Activated CD4-positive, alpha-beta T cell treated with anti-CD3 and anti-CD28 coated beads, Interleukin-2, amount 50 U/mL, for 16 hours (primary cell): Measurements from ENCODE around the gene LFNG.
"Not testable (repeated sequence)": the region's sequence is repeated elsewhere in the genome, so short reads cannot be mapped to it uniquely, and the experiment has no call there.

Source experiments
- DNase-seq: peaks from one replicate; pipeline ENCODE4 v3.0.0-alpha.2; 2020

The LFNG gene

GRCh38 chr7:2531796-2532110 lies 12.2 kb downstream of the LFNG start:
- not testable (repeated sequence) for DNase-seq

- DNase-seq: not testable (repeated sequence)
Observed at GRCh38 chr7:2532199-2532772, 12.7 kb downstream of the LFNG start.

- DNase-seq: not testable (repeated sequence)
Observed at GRCh38 chr7:2532816-2533215, 13.2 kb downstream of the LFNG start.

GRCh38 chr7:2533566-2533965 lies 14.0 kb downstream of the LFNG start:
- not testable (repeated sequence) for DNase-seq

GRCh38 chr7:2534214-2534613 lies 14.6 kb downstream of the LFNG start:
- not testable (repeated sequence) for DNase-seq

- not testable (repeated sequence) for DNase-seq
Observed at GRCh38 chr7:2535872-2536627, 16.5 kb downstream of the LFNG start.

- no peak for DNase-seq
Observed at GRCh38 chr7:2537981-2538851, 18.6 kb downstream of the LFNG start.

- DNase-seq: no peak
Observed at GRCh38 chr7:2539031-2539911, 19.7 kb downstream of the LFNG start.

GRCh38 chr7:2540133-2540532 lies 20.6 kb downstream of the LFNG start:
- DNase-seq: no peak

- DNase-seq: no peak
Observed at GRCh38 chr7:2540641-2541051, 21.1 kb downstream of the LFNG start.

- DNase-seq: no peak
Observed at GRCh38 chr7:2541291-2542010, 21.9 kb downstream of the LFNG start.

GRCh38 chr7:2542011-2542915 lies 22.7 kb downstream of the LFNG start:
- no peak for DNase-seq

DNA sequence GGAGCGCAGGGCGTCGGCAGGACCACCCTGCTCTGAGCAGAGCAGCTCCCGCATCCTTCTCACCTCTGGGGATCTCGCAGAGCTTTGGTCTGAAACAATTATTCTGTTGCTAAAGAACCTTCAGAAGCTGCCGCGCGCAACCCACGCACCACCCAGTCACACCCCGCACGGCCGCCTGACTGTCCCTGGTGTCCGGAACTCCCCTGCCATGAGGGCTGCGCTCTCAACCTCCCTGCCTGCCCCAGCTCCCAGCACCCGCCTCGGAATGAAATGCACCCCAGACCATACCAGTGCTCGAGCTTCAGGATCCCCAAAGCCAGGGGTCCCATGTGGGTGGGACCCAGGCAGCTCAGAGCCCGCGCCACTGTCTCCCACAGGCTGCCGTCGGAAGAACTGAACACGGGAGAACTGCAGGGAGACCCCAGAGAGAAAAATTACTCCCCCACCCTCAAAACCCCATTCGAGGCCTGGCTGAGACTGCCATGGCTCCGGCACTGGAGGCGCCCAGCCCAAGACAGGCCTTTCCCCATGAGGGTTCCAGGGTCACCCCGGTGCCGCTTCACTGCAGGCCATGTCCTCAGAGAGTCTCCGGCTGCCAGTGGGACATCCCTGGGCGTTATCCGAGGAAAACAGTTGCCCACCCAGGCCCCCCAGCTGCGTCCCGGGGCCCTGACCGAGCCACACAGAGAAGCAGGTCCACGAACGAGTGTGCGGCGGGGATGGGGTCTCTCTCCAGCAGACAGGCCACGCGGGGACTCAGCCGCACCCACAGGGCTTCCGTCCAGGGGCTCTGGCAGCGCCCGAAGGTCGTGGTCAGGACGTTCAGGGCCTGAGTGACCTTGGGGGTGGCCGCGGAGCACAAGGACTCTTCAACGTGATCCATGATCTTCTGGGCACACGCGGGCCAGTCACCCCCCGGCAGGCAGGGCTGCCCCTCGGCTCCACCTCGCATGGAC lies 23.6 kb downstream of the LFNG start:
- no peak for DNase-seq

GRCh38 chr7:2544541-2545188 lies 25.1 kb downstream of the LFNG start:
- no peak for DNase-seq

GRCh38 chr7:2545746-2546425 lies 26.3 kb downstream of the LFNG start:
- no peak for DNase-seq

DNA sequence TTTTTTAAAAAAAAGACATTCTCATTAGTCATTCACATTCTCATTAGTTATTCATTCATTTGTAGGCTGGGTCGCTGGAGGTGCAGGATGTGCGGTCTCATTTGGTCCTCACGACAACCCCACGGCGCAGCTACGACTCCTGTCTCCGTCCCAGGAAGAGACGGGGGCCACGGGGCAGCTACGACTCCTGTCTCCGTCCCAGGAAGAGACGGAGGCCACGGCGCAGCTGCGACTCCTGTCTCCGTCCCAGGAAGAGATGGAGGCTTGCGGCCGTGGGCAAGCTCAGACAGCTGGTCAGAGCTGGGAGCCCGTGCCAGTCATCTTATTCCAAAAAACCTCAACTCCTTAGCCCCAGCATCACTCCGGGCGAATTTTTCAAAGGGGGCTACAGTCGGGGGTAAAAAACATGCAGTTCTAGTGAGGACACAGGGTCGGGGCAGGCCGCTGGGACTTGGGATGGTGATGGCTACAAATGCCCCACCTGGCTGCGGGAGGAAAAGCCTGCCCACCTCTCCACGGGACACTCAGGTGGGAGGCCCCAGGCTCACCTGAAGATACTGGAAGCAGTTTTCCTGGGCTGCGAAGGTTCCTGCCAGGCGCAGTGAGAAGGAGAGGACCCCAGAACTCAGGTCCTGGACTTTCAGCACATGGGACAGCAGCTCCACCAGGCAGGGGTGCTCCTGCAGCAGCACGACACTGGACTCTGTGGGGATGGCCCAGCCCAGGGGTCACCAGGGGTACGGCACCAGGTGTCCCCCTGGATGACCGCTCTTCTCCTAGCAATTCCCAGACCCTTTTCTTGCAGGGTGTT lies 27.4 kb downstream of the LFNG start:
- no peak for DNase-seq

DNA sequence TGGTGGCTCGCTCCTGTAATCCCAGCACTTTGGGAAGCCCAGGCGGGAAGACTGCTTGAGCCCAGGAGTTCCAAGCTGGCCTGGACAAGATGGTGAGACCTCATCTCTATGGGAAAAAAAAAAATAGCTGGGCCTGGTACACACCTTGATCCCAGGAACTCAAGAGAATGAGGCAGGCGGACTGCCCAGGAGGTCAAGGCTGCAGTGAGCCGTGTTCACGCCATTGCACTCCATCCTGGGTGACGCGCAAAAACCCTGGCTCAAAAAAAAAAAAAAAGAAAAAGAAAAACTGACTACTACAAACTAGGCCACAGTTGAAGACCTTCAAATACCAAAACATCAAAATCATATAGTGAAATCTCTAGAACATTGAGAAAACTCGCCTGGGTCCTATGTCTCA lies 31.8 kb downstream of the LFNG start:
- DNase-seq: no peak

DNA sequence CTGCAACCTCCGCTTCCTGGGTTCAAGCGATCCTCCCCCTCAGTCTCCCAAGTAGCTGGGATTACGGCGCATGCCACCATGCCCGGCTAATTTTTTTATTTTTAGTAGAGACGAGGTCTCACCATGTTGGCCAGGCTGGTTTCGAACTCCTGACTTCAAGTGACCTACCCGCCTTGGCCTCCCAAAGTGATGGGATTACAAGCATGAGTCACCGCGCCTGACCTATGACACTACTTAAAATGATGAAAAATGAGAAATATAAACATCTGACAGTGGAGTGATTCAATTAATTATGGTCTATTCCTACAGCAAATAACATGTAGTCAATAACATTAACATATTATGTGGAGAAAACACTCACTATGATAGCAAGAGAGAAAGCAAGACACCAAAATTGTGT lies 33.5 kb downstream of the LFNG start:
- no peak for DNase-seq
